ENCODE results near the gene SSTR4.

- TF ChIP-seq CTCF (conservative IDR thresholded peaks at IDR 0.05) = no peak
- TF ChIP-seq EZH2 (IDR thresholded peaks at IDR 0.05; ENCODE audit: low read depth) = no peak
Measured at GRCh38 chr20:23059001-23059400, 23.9 kb downstream of the SSTR4 start.

Measured in PC-9 (cell line).